COR-L47 (cell line): ENCODE data around the gene MUSTN1.

Experiments used
- DNase-seq: peaks from one replicate; lab custom pipeline; 2025; lab: John Stamatoyannopoulos, UW

MUSTN1 gene

DNA sequence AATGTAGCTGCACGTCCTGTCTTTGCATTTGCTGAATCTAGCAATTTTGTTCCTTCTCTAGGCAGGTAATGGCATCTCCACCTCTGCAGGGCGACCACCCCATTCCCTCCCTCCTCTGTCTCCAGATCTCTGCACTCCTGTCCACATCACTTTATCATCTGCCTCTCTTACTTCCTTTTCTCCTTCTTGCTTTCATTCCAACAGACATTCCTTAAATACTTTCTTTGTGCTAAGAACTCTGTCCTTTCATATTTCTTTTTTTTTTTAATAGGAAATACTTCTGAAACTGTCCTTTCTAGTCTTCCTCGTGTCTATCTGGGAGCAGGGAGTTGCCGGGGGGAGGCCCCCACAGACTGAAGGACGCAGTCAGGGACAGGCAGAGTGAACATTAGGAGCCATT, 33.0 kb downstream of the MUSTN1 start:
- DNase-seq: no peak

DNA sequence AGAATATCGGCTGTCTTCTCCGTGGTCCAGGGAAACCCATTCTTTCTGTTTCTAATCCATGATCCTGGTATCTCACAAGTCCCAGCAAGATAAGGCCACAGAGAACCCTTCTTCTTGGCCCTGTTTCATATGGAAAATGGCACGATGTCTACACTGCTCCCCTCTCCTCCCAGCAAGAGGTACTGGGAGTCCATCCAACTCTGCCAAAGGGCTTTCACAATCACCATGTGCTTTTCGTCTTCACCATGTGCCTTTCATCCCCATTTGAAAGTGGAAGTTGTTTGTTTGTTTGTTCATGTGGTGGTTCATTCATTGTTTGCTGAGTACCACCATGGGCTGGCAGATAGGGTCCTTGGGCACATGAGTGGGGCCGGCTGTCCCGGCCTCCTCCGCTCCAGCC, 34.7 kb downstream of the MUSTN1 start:
- DNase-seq: no peak

DNA sequence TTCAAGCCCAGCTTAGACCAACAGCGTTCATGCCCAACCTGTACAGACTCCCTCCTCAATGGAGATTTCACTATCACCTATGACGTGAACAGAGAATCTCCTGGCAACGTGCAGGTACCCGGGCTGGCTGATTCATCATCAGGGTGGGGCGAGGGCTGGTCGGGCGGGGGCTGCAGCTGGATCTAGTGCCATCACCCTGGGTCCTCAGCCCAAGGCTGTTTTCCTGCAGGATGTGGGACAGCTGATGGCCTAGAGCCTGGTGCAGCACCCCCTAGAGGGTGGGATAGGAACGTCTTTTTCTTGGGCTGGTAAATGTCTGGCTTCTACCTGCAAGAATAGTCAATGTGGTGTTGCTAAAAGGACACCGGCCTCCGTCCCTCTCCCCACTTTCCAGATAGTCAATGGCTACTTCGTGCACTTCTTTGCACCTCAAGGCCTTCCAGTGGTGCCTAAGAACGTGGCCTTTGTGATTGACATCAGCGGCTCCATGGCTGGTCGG, 35.8 kb downstream of the MUSTN1 start:
- DNase-seq: no peak

DNA sequence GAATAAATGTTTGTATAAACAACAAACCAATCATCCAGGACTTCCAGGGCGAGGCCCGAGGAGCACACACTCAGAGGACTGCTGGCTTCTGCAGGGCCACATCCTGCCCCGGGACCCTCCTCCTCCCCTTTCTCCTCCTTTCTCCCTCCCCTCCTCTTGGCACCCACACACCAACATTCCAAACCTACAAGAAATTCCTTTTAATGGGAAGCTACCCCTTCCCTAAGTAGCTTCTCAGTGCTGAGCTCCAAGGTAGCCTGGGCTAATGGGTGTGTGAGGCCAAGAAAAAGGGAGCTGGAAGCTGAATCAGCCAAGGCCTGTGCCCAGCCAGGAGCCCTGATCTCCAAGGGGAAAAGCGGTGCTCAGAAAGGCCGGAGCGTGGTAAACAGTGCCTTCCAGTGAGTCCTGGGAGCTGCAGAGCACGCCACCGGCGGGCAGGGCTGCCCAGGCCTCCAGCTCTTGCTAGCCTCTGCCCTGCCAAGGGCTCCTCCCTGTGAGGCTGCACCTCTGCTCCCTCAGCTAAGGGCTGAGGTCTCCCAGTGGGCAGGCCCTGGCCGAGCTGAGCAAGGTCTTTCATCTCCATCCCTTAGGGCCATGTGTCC, 36.3 kb downstream of the MUSTN1 start:
- no peak for DNase-seq

DNA sequence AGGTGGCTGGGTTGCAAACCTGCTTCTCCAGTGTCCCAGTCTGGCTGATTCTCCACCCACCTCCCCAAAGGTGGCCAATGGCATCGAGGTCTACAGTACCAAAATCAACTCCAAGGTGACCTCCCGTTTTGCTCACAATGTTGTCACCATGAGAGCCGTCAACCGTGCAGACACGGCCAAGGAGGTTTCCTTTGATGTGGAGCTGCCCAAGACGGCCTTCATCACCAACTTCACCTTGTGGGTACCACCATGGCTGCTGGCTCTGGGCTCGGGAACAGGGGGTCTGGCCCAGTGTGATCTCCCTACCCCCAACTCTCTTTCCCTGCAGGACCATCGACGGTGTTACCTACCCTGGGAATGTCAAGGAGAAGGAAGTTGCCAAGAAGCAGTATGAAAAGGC, 38.4 kb downstream of the MUSTN1 start:
- no peak for DNase-seq

DNA sequence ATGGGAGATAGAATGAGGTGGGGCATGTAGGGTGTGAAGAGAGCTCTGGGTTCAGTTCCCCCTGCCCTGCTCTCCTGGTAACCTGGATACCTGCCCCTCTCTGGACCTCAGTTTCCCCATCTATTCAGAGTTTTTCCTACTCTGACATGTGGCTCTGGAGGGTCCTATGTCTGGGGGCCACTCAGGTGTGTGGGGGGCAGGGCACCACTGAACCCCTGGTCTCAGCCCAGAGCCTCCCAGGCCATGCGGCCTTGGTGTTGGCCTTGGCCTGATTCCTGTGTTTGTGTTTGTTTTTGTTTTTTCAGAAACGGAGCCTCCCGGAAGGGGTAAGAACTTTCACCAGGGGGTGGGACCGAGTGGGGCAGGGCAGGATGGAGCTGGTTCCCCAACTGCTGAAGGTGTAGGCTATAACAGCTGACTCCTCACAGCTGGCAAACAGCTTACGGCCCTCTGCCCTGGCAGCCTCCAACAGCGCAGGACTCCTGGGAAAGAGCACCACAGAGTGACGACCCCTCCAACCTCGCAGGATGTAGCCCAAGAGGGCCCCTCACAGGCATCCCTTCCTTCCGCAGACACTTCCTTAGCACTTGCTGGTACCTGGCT, 39.4 kb downstream of the MUSTN1 start:
- no peak for DNase-seq

DNA sequence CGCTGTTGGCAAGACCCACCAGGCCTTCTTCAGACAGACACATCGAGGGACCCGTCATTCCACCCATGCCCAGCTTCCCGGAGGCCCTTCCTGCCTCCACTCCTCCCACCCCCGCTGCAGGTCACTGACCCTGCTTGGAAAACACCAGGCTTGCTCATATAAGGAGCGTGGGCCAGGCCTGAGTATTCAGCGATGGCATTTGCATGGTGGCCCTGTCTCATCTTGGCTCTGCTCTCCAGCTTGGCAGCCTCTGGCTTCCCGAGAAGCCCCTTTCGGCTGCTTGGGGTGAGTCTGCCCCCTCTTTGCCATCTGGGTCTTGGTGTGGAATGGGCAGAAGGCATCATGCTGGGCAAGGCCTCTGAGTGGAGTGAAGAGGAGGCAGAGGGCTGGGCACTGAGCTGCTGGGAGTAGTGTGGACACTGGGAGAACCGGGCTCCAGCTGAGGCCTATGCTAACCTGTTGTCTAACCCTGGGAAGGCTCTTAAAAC, 40.2 kb downstream of the MUSTN1 start, which contains the start of gene ITIH3:
Gene ITIH3, plus strand, starts transcription at position 185 of the 488 bp plus-strand sequence. Its CDS starts 8 bp downstream, at position 193.
- no peak for DNase-seq

DNA sequence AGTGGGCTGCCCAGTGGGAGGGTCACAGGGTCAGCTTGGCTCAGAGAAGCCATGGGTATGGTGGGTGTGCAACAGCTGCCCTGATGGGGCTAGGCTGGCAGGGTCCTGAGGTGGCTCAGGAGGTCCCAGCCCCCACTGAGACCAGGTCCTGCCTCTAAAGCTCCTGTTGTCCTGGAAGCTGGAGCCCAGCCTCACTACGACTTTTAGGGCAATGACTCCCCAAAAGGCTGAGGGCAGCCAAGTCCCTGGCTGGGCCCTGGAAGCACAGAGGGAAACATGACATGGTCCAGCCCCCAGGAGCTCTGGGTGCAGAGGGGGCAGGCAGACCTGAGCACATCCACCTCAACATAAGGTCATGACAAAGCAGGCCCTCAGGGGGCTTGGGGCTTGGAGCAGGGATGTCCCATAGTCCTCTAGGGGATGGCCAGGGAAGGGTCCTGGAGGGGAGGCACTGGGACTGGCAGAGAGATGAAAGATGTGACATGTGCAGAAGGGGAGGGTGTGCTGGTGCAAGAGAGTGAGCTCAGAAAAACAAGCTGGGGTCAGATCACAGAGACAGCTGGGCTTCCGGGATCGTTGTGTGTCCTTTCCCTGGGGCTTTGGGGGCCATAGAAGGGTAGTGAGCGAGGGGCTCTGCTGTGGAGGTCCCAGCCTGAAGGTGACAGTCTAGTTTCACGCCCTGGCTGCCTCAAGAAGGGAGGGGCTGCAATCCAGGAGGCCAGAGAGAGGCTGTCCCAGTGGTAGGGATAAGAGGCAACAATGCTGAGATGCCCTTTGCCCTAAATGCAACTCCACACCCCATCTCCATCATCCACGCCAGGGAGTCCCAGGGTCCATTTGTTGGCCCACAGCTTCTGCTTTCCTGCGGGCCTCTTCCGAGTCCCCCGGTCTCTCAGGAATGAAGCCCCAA, 40.9 kb downstream of the MUSTN1 start:
- DNase-seq: no peak

DNA sequence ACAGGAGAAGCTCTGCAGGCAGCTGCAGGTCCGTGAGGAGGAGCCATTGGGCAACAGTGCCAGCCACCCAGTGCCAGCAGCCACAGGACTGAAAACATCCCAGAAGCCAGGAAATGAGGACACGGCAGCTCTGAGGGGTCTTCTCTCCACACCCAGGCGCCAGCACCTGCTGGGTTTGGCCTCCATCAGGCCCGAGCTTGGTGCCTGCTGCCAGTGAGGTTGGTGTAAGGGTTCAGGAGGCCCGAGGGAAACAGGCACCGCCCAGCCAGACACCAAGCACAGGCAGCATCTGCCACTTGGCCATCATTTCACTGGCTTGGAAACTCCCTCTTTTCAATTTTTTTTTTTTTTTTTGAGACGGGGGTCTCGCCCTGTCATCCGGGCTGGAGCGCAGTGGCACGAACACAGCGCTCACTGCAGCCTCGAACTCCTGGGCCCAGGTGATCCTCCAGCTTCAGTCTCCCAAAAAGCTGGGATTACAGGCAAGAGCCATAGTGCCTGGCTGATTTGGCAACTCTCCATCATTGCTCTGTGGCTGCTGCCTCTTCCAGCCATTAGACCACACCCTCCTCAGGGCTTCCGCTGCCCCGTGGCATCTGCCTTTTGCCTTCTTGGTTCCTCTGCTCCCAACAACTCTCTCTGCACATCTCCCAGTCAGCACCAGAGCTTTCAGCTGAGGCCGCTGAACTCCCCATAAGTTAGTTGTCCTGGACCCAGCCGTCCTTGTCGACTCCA, 41.7 kb downstream of the MUSTN1 start:
- no peak for DNase-seq

DNA sequence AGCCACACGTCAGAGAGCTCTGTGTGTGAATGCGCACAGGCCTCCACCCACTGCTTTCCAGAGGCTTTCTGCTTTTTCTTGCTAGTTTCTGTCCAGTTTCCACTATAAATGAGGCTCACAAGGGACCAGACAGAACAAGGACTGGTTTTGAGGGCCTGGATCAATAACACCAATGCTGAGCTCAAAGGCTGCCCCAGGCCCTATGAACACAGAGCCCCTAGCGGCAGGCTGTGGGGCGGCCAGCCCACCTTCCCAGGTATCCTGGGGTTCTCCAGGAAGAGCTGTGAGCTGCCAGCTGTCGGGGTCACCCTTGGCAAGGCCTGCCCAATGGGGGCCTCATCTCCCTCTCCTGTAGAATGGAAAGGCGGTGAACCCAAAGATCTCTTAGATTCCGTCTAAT, 42.4 kb downstream of the MUSTN1 start:
- DNase-seq: no peak

DNA sequence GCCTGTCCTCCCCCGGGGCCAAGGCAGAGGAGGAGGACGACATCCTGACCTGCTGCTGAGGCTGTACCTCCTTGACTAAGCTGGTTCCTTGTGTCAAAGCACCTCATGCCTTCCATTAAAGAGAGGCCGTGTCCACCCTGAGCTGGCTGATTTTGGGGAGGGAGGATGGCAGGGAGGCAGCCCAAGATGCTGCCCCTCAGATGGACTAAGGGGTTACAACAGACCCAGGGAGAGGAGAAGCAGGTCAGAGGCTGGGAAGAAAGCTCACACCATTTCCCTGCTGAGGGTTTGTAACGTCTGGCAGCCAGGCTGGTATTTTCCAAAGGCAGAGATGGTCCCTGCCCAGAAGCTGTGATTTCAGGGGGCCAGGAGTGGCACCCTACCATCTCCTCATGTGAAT, 42.9 kb downstream of the MUSTN1 start:
- DNase-seq: no peak

DNA sequence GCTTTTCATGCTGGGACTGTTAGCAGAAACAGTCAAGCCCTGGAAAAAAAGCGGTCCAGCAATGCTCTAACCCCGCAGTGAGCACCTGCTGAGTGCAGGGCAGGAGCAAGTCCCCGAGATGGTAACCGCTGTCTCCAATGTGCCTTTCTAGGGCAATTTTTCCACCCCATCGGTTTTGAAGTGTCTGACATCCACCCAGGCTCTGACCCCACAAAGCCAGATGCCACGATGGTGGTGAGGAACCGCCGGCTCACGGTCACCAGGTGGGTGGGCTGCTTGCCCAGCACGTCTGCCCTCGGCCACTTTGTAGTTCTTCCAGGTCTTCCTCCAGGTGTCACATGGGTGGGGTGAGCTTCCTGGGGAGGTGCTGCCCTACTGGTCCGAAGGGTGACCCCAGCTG, 43.5 kb downstream of the MUSTN1 start:
- no peak for DNase-seq

DNA sequence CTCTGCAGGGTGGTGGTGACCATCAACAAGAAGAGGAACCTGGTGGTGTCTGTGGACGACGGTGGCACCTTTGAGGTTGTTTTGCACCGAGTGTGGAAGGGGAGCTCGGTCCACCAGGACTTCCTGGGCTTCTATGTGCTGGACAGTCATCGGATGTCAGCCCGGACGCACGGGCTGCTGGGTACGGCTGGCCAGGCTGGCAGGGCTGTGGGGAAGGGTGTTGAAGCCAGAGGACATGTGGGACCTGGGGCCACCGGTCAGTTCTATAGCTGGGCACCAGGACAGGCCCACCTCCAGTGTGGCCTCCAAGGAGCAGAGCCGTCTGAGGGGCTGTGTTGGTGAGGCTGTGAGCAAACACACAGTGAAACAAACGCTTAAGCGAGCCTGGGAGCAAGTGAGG, 44.1 kb downstream of the MUSTN1 start:
- DNase-seq: no peak

DNA sequence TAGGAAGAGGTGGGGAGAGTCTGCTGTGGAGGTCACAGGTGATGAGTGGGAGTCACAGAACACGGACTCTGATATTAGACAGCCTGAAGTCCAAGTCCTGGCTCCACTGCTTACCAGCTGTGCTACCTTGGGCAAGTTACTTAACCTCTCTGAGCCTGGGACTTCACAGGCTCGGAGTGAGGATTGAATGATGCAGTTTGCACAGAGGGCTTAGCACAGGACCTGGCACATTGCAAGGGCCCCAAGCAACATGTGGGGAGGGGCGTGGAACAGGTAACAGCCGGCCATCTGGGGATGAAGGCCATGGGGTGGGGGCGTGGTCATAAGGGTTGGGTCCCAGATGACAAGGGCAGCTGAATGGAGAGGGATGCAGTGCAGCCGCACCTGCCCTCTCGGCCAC, 44.5 kb downstream of the MUSTN1 start:
- DNase-seq: no peak

DNA sequence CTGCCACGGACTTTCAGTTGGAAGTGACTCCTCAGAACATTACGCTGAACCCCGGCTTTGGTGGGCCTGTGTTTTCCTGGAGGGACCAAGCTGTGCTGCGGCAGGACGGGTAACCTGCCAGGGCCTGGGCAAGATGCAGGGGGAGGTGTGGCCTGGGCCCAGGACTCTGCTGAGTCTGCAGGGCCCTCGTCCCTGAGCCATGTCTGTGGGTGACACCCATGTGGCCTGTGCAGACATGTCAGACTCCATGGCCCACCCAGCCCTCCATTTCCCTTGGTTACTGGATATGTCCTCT, 45.1 kb downstream of the MUSTN1 start:
- no peak for DNase-seq

DNA sequence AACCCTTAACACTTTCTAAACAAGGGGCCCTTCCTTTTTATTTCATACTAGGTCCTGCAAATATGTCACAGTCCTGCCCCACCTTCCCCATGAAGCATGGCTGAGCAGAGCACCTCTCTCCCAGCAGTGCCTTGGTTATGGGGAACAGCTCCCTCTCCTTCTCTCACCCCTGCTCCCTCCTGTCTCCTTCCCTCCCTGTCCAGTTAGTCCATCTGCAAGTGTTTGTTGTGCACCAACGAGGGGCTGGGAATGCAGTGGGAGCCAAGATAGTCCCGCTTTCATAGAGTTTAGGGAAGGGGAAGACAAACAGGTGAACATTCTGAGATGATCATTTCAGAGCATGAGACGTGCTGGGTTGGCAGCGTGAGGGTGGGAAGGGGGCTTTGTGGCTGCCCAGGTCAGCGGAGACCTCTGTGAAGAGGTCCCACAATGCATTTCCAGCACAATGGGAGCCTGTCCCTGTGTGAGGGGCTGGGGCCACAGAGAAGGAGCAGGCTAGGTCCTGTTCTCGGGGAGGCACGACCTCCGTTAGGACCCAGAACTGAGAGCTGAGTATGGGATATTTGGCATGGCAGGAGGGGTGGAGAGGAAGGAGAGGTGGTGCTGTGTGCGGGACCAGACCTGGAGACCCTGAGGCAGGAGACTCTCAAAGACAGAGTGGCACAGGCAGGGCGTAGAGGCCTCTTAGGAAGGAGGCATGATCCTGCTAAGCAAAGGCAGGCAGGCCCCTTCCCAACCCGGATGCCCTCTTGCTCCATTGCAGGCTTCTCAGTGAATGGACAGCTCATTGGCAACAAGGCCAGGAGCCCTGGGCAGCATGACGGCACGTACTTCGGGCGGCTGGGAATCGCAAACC, 45.7 kb downstream of the MUSTN1 start:
- no peak for DNase-seq

DNA sequence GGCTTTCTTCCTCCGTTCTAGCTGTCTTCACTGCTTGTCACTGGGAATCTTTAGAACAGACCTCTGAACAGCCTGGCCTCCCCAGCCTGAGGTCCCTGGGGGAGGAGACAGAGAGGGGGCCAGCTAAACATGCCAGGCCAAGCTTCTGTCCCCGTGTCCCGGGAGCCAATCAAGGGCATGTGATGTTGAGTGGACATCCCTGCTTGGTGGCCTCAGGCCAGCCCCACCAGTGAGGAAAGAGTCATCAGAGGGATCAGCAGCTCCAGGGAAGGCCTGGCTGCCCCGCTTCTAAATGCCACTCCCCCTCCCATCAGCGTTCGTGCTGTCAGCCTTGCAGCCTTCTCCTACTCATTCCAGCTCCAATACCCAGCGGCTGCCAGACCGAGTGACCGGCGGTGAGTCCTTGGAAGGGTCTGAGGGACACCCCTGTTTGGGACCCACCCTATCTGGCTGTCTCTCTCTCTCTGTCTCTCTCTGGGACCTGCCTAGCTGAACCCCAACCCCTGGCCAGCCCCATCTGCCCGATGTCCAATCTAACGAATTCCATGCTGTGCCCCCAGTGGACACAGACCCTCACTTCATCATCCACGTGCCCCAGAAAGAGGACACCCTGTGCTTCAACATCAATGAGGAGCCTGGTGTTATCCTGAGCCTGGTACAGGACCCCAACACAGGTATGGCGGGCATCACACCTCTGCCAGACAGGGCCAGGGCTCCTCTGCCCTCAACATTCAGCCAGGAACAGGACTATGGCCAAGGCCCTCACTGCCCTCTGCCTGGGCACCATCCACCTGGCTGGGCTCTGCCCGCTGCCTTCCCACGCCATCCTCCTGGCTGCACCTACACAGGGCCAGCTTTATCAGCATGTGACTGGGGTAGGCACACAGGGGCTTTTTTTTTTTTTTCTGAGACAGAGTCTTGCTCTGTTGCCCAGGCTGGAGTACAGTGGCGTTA, 46.9 kb downstream of the MUSTN1 start:
- DNase-seq: no peak

DNA sequence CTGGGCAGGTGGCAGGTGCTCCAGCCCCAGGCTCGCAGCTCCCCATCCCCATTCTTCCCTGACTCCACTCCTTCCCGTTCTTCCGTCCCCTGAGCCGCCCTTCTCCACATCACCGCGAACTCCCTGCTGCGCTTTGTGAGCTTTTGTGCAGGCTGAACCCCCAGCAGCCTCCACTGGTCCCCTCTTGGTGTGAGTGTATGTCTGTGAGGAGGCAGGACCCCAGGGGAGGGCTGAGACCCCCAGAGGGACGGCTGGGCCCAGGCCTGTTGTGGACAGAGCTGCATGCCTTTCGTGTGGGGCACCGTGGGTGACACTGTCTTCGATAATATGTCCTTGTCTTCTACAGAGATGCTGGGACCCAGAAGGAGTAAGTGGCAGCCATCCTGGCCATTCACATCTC, 47.6 kb downstream of the MUSTN1 start:
- no peak for DNase-seq

DNA sequence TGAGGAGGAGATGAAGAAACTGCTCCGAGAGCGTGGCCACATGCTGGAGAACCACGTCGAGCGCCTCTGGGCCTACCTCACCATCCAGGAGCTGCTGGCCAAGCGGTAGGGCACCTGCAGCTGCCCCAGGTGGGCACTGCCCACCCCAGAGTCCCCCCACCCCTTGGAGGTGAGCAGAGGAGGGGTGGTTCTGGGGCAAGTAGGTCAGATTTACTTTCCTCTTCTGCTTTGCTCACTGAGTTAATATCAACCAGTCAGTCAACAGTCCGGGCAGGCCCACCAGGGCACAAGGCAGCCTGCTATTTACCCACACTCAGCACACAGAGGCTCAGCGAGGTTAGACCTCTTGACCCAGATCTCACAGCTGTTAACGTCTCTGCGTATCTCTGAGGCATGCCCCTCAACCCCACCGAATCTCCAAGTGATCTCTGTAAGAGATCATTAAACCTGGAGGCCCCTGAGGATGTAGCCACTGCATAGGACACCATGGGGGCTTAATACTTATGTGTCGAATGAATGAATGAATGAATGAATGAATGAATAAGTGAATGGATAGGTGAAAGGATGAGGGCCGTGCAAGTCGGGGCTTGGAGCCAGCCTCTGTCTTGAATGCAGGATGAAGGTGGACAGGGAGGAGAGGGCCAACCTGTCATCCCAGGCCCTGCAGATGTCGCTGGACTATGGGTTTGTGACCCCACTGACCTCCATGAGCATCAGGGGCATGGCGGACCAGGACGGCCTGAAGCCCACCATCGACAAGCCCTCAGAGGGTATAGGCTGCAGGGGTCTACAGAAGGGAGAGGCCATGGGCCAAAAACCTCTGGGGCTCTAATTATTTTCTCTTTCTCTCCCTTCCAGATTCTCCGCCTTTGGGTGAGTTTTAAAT, 48.2 kb downstream of the MUSTN1 start:
- no peak for DNase-seq
